Left colon (tissue), 2 donors: ENCODE measurements around the gene CYFIP1. TPM values are rescaled to one million over a fixed set of nuclear protein-coding genes. Genes with fewer than 3 reads are reported as not detected.

Source experiments
- ATAC-seq: fragments of 200-7000 bp; cut with Tn5 transposase; one replicate; pipeline ENCODE4 v1.9.1; 2020; ENCODE audit warnings: mild to moderate bottlenecking, moderate library complexity
- DNase-seq, 2 donors: peaks; one replicate each; pipeline ENCODE4 v3.0.0-alpha.2; 2020
- intact Hi-C, 2 donors: fragments of 100-400 bp; cut with DNase I in 1 of 2; cut with micrococcal nuclease in 1 of 2; formaldehyde crosslinking; loops; one replicate each; pipeline versions ENCODE4 v1.11.2 to v1.14.0; 2022; cut with DNase I, micrococcal nuclease
- total RNA-seq, 2 donors: library from RNA; stranded (reverse); fragmentation: NEBNext Ultra II Directional; extraction: Animal tissue kit (Norgen Biotek cat#: 25700); gene quantifications; one replicate each; pipeline ENCODE4 v1.2.1, GENCODE V29; 2021
- donor health status: DM: no; HTN: no; CAD: no.
- donor health status: DM: yes; HTN: yes; CAD: no.

CYFIP1 gene
- total RNA-seq, 2 donors from 2014 or later, result 163 to 192 TPM

GRCh38 chr15:22931784-22932536, 48.2 kb downstream of the CYFIP1 start:
- ATAC-seq (no peak), DNase-seq (no peak)
- intact Hi-C loops, result no loop called here

GRCh38 chr15:22930782-22931484, 49.2 kb downstream of the CYFIP1 start:
- peak; percentile 91 for ATAC-seq
- intact Hi-C loops, result no loop called here
- DNase-seq, result peak; percentile 42 to 46

GRCh38 chr15:22927761-22928160, 52.4 kb downstream of the CYFIP1 start:
- intact Hi-C loops, result no loop called here
- DNase-seq (no peak), ATAC-seq (no peak)

GRCh38 chr15:22925875-22926274, 54.3 kb downstream of the CYFIP1 start:
- ATAC-seq, result no peak
- intact Hi-C loops, result no loop called here
- DNase-seq, result no peak

GRCh38 chr15:22922003-22922402, 58.2 kb downstream of the CYFIP1 start:
- intact Hi-C loops, result no loop called here
- ATAC-seq, result no peak
- no peak for DNase-seq

- intact Hi-C loops, result no loop called here
- ATAC-seq, result no peak
- no peak for DNase-seq
These were observed 61.0 kb downstream of the CYFIP1 start for GRCh38 chr15:22919171-22919570.

- DNase-seq (no peak), ATAC-seq (no peak)
- intact Hi-C loops, result no loop called here
These were observed 61.5 kb downstream of the CYFIP1 start for GRCh38 chr15:22918596-22919140.

GRCh38 chr15:22918056-22918455, 62.1 kb downstream of the CYFIP1 start:
- no peak for DNase-seq
- ATAC-seq, result peak; percentile 53
- intact Hi-C loops, result no loop called here

- ATAC-seq (no peak), DNase-seq (no peak)
- intact Hi-C loops, result no loop called here
These were observed 62.6 kb downstream of the CYFIP1 start for GRCh38 chr15:22917556-22917955.

- no peak for DNase-seq
- intact Hi-C loops, result no loop called here
- ATAC-seq, result no peak
These were observed 63.4 kb downstream of the CYFIP1 start for GRCh38 chr15:22916606-22917350.

- ATAC-seq (no peak), DNase-seq (no peak)
- intact Hi-C loops, result no loop called here
These were observed 64.2 kb downstream of the CYFIP1 start for GRCh38 chr15:22915866-22916515.

GRCh38 chr15:22913646-22914380, 66.4 kb downstream of the CYFIP1 start:
- DNase-seq (no peak), ATAC-seq (peak; percentile 8)
- intact Hi-C loops, result no loop called here

GRCh38 chr15:22912256-22912655, 67.9 kb downstream of the CYFIP1 start:
- DNase-seq (no peak), ATAC-seq (no peak)
- intact Hi-C loops, result no loop called here

GRCh38 chr15:22911306-22911705, 68.9 kb downstream of the CYFIP1 start:
- ATAC-seq (no peak), DNase-seq (no peak)
- intact Hi-C loops, result no loop called here

- DNase-seq (peak in 1 of 2 donors; percentile 55), ATAC-seq (peak; percentile 77)
- intact Hi-C loops, result no loop called here
These were observed 71.3 kb downstream of the CYFIP1 start for GRCh38 chr15:22908830-22909229.

- ATAC-seq, result no peak
- no peak for DNase-seq
- intact Hi-C loops, result no loop called here
These were observed 72.8 kb downstream of the CYFIP1 start for GRCh38 chr15:22907161-22907950.

- ATAC-seq (no peak), DNase-seq (no peak)
- intact Hi-C loops, result no loop called here
These were observed 75.4 kb downstream of the CYFIP1 start for GRCh38 chr15:22904736-22905135.
